Diencephalon (tissue), 1 donor: ENCODE measurements around the gene SLC12A6. TPM values are rescaled to one million over a fixed set of nuclear protein-coding genes. Genes with fewer than 3 reads are reported as not detected.

Experiments used
- small RNA-seq: library from RNA; depleted of rRNA; stranded (forward); fragments of <200 nt; gene quantifications from one replicate; pipeline ENCODE3, GENCODE V24; 2014
- total RNA-seq: library from RNA; depleted of rRNA; stranded (reverse); fragments of >200 nt; gene quantifications from one replicate; pipeline ENCODE4 v1.2.3, GENCODE V29; 2014

Gene SLC12A6
- total RNA-seq, result 37.1 TPM

GRCh38 chr15:34337557-34338306 is at the start of gene SLC12A6:
Gene SLC12A6 (minus strand): TSS chr15:34337781. CDS start chr15:34336680, 1,101 bp downstream.

GRCh38 chr15:34367101-34368081 is 29.8 kb upstream of the SLC12A6 start, which contains the start of gene LPCAT4:
Gene LPCAT4 (minus strand): TSS chr15:34367196. CDS start chr15:34367100, 96 bp downstream.

GRCh38 chr15:34342737-34343575 is 5.4 kb upstream of the SLC12A6 start, which contains the start of the genes NOP10 and NUTM1:
Gene NOP10 (minus strand): TSS chr15:34343136. CDS start chr15:34343073, 63 bp downstream.
Gene NUTM1 (plus strand): TSS chr15:34343315. CDS start chr15:34343697, 382 bp downstream.

GRCh38 chr15:34209421-34210282 is 127.9 kb downstream of the SLC12A6 start, which contains the start of gene KATNBL1:
Gene KATNBL1 (minus strand): TSS chr15:34210096. CDS start chr15:34163676, 46,420 bp downstream.

Small RNAs within 50 kb of the gene (small RNA-seq; reads per million reads assigned to genes)
- gene MIR1233-1, result not detected
- gene RF00019, result not detected

Other genes starting within 250 kb of the SLC12A6 start
- gene EMC7, start 235.9 kb downstream of the SLC12A6 start, total RNA-seq, result 39.4 TPM
- 5.3 TPM for gene PGBD4, start 235.7 kb downstream of the SLC12A6 start, total RNA-seq
- 99.9 TPM for gene KATNBL1, start 127.7 kb downstream of the SLC12A6 start, total RNA-seq
- 131 TPM for gene EMC4, start 112.8 kb downstream of the SLC12A6 start, total RNA-seq
- gene NOP10, start 5.4 kb upstream of the SLC12A6 start, total RNA-seq, result 107 TPM
- not detected for gene NUTM1, start 5.5 kb upstream of the SLC12A6 start, total RNA-seq
- 23.3 TPM for gene LPCAT4, start 29.4 kb upstream of the SLC12A6 start, total RNA-seq
- gene GOLGA8A, start 100.0 kb upstream of the SLC12A6 start, total RNA-seq, result 40.8 TPM
- gene GOLGA8B, start 245.9 kb upstream of the SLC12A6 start, total RNA-seq, result 46.4 TPM